GM18870 (cell line): ENCODE results near the gene HS6ST2.

Source experiments
- ATAC-seq: cut with Tn5 transposase; IDR thresholded peaks from one replicate; pipeline ENCODE4 v1.9.1; 2021; ENCODE audit warnings: moderate library complexity; ENCODE audit not compliant: unreplicated experiment

The HS6ST2 gene

GRCh38 chrX:132853040-132853439 lies 105.4 kb downstream of the HS6ST2 start:
- ATAC-seq = no peak

GRCh38 chrX:132848296-132848970 lies 110.0 kb downstream of the HS6ST2 start:
- no peak for ATAC-seq

GRCh38 chrX:132843363-132843762 lies 115.1 kb downstream of the HS6ST2 start:
- ATAC-seq = no peak

GRCh38 chrX:132842460-132843238 lies 115.8 kb downstream of the HS6ST2 start:
- no peak for ATAC-seq

- ATAC-seq = no peak
These were observed 120.5 kb downstream of the HS6ST2 start for GRCh38 chrX:132837967-132838366.

GRCh38 chrX:132837126-132837525 lies 121.3 kb downstream of the HS6ST2 start:
- ATAC-seq = no peak

GRCh38 chrX:132836471-132836870 lies 122.0 kb downstream of the HS6ST2 start:
- no peak for ATAC-seq

GRCh38 chrX:132834741-132835140 lies 123.7 kb downstream of the HS6ST2 start:
- ATAC-seq = no peak

GRCh38 chrX:132834109-132834508 lies 124.3 kb downstream of the HS6ST2 start:
- ATAC-seq = no peak

- no peak for ATAC-seq
These were observed 125.1 kb downstream of the HS6ST2 start for GRCh38 chrX:132833373-132833772.

GRCh38 chrX:132831336-132831973 lies 127.0 kb downstream of the HS6ST2 start:
- ATAC-seq = no peak

- ATAC-seq = no peak
These were observed 135.8 kb downstream of the HS6ST2 start for GRCh38 chrX:132822634-132823012.

- ATAC-seq = no peak
These were observed 136.3 kb downstream of the HS6ST2 start for GRCh38 chrX:132821974-132822633.

GRCh38 chrX:132820675-132821074 lies 137.8 kb downstream of the HS6ST2 start:
- no peak for ATAC-seq

- no peak for ATAC-seq
These were observed 138.6 kb downstream of the HS6ST2 start for GRCh38 chrX:132819711-132820264.

- ATAC-seq = no peak
These were observed 139.8 kb downstream of the HS6ST2 start for GRCh38 chrX:132818638-132819037.

GRCh38 chrX:132815643-132816042 lies 142.8 kb downstream of the HS6ST2 start:
- no peak for ATAC-seq

- no peak for ATAC-seq
These were observed 147.3 kb downstream of the HS6ST2 start for GRCh38 chrX:132810964-132811712.

GRCh38 chrX:132810488-132810887 lies 147.9 kb downstream of the HS6ST2 start:
- ATAC-seq = no peak

GRCh38 chrX:132809581-132809980 lies 148.8 kb downstream of the HS6ST2 start:
- no peak for ATAC-seq
